Immature natural killer cell (primary cell): ENCODE measurements around the gene DLST. TPM values are rescaled to one million over a fixed set of nuclear protein-coding genes. Genes with fewer than 3 reads are reported as not detected.

ENCODE experiments used
- DNase-seq, 3 donors: peaks; one replicate each; pipeline ENCODE4 v3.0.0; 2022; ENCODE audit warnings: mixed read lengths in 1 of 3
- H3K27ac Mint-ChIP-seq, 6 donors: one replicate each; pipeline ENCODE4 v1.8.0; 2020; ENCODE audit warnings: mixed read lengths in 6 of 6, mild to moderate bottlenecking in 5 of 6, inconsistent platforms in 4 of 6, moderate library complexity in 3 of 6
- H3K27me3 Mint-ChIP-seq, 3 donors: one replicate each; pipeline ENCODE4 v1.8.0; 2020 to 2021; ENCODE audit warnings: low read depth in 3 of 3, mild to moderate bottlenecking in 3 of 3, mixed read lengths in 3 of 3, moderate library complexity in 3 of 3, inconsistent platforms in 1 of 3
- H3K36me3 Mint-ChIP-seq, 3 donors: one replicate each; pipeline ENCODE4 v1.8.0; 2020; ENCODE audit warnings: mixed read lengths in 3 of 3, inconsistent platforms in 2 of 3, mild to moderate bottlenecking in 2 of 3
- H3K4me1 Mint-ChIP-seq, 2 donors: one replicate each; pipeline ENCODE4 v1.8.0; 2020; ENCODE audit warnings: inconsistent platforms in 2 of 2, mild to moderate bottlenecking in 2 of 2, mixed read lengths in 2 of 2, moderate library complexity in 1 of 2
- H3K4me3 Mint-ChIP-seq, 5 donors: one replicate each; pipeline ENCODE4 v1.8.0; 2020; ENCODE audit warnings: mild to moderate bottlenecking in 5 of 5, mixed read lengths in 5 of 5, inconsistent platforms in 3 of 5, moderate library complexity in 3 of 5
- H3K9me3 Mint-ChIP-seq, 6 donors: one replicate each; pipeline ENCODE4 v1.8.0; 2020; ENCODE audit warnings: mild to moderate bottlenecking in 6 of 6, mixed read lengths in 6 of 6, inconsistent platforms in 4 of 6, moderate library complexity in 3 of 6
- polyA plus RNA-seq, 3 donors: library from polyadenylated mRNA; unstranded; fragments of 300-500 nt; fragmentation: Illumina TruSeq; gene quantifications; one replicate each; pipeline ENCODE4 v1.2.3, GENCODE V29; 2021

The DLST gene
- polyA plus RNA-seq, 3 donors from 2014 or later: 7.7 to 13.1 (median 9.0) TPM

GRCh38 chr14:74948228-74949175, 66.8 kb downstream of the DLST start:
- Mint-ChIP-seq H3K4me3 (no peak overlapping the region), H3K27me3 (peaks cover 0 to 7% (median 5%) of the 10 kb centered on the region in 3 donors), H3K4me1 (peaks cover 6 to 12% of the 10 kb centered on the region in 2 donors), H3K36me3 (no peaks in the 10 kb centered on the region), H3K9me3 (no peaks in the 10 kb centered on the region), H3K27ac (peak overlapping the region in 1 of 6 donors; percentile 7)
- no peak for DNase-seq

- Mint-ChIP-seq H3K9me3 (no peaks in the 10 kb centered on the region), H3K4me3 (no peak overlapping the region), H3K27ac (no peak overlapping the region), H3K4me1 (peaks cover 6 to 8% of the 10 kb centered on the region in 2 donors), H3K36me3 (no peaks in the 10 kb centered on the region), H3K27me3 (peaks cover 0 to 7% (median 5%) of the 10 kb centered on the region in 3 donors)
- no peak for DNase-seq
Measured at GRCh38 chr14:74949191-74949601, 67.5 kb downstream of the DLST start.

- no peak overlapping the region for H3K4me3 Mint-ChIP-seq
- peaks cover 2 to 9% (median 5%) of the 10 kb centered on the region in 3 donors for H3K27me3 Mint-ChIP-seq
- peaks cover 7 to 8% of the 10 kb centered on the region in 2 donors for H3K4me1 Mint-ChIP-seq
- peak overlapping the region in 1 of 6 donors; percentile 13 for H3K27ac Mint-ChIP-seq
- H3K36me3 Mint-ChIP-seq: no peaks in the 10 kb centered on the region
- no peaks in the 10 kb centered on the region for H3K9me3 Mint-ChIP-seq
- DNase-seq: no peak
Measured at GRCh38 chr14:74949859-74950573, 68.3 kb downstream of the DLST start.

- peaks cover 8% of the 10 kb centered on the region in 2 donors for H3K4me1 Mint-ChIP-seq
- no peaks in the 10 kb centered on the region for H3K9me3 Mint-ChIP-seq
- no peaks in the 10 kb centered on the region for H3K36me3 Mint-ChIP-seq
- no peak overlapping the region for H3K27ac Mint-ChIP-seq
- peaks cover 3 to 9% (median 5%) of the 10 kb centered on the region in 3 donors for H3K27me3 Mint-ChIP-seq
- no peak for DNase-seq
- H3K4me3 Mint-ChIP-seq: no peak overlapping the region
Measured at GRCh38 chr14:74950795-74951442, 69.2 kb downstream of the DLST start.

GRCh38 chr14:74951443-74952179, 69.9 kb downstream of the DLST start:
- Mint-ChIP-seq H3K27me3 (peaks cover 3 to 8% (median 5%) of the 10 kb centered on the region in 3 donors), H3K27ac (no peak overlapping the region), H3K36me3 (no peaks in the 10 kb centered on the region), H3K4me3 (no peak overlapping the region), H3K4me1 (peaks cover 7% of the 10 kb centered on the region in 2 donors), H3K9me3 (no peaks in the 10 kb centered on the region)
- DNase-seq: no peak

- Mint-ChIP-seq H3K9me3 (no peaks in the 10 kb centered on the region), H3K27me3 (peaks cover 3 to 9% (median 5%) of the 10 kb centered on the region in 3 donors), H3K4me1 (peaks cover 6% of the 10 kb centered on the region in 2 donors), H3K36me3 (no peaks in the 10 kb centered on the region), H3K27ac (no peak overlapping the region), H3K4me3 (no peak overlapping the region)
- no peak for DNase-seq
Measured at GRCh38 chr14:74952180-74952665, 70.5 kb downstream of the DLST start.

- H3K27me3 Mint-ChIP-seq: peaks cover 3 to 9% (median 4%) of the 10 kb centered on the region in 3 donors
- DNase-seq: no peak
- H3K4me3 Mint-ChIP-seq: no peak overlapping the region
- no peaks in the 10 kb centered on the region for H3K36me3 Mint-ChIP-seq
- H3K9me3 Mint-ChIP-seq: no peaks in the 10 kb centered on the region
- H3K27ac Mint-ChIP-seq: no peak overlapping the region
- H3K4me1 Mint-ChIP-seq: peaks cover 6% of the 10 kb centered on the region in 2 donors
Measured at GRCh38 chr14:74952697-74953484, 71.2 kb downstream of the DLST start.

Other genes with a start within 250 kb of the DLST start
- gene AREL1, start 168.8 kb upstream of the DLST start, polyA plus RNA-seq: 10 to 100 TPM; 11.9 to 30.6 (median 14.0) TPM
- gene FCF1, start 168.8 kb upstream of the DLST start, polyA plus RNA-seq: 10 to 100 TPM; 25.9 to 34.2 (median 31.8) TPM
- 10 to 100 TPM in 1 of 3 donors, 1 to 10 TPM in 2; 3.8 to 17.2 (median 4.8) TPM for gene YLPM1, start 118.6 kb upstream of the DLST start, polyA plus RNA-seq
- 1 to 10 TPM in 1 of 3 donors, not detected in 2; 1.7 TPM for gene PROX2, start 5.8 kb upstream of the DLST start, polyA plus RNA-seq
- 1 to 10 TPM in 1 of 3 donors, under 1 TPM in 1, not detected in 1; 0.34 to 1.3 TPM for gene RPS6KL1, start 41.3 kb downstream of the DLST start, polyA plus RNA-seq
- gene PGF, start 73.7 kb downstream of the DLST start, polyA plus RNA-seq: under 1 TPM in 2 of 3 donors, not detected in 1; 0.06 to 0.07 TPM
- gene EIF2B2, start 121.0 kb downstream of the DLST start, polyA plus RNA-seq: 10 to 100 TPM; 32.6 to 64.5 (median 57.4) TPM
- gene MLH3, start 169.6 kb downstream of the DLST start, polyA plus RNA-seq: 10 to 100 TPM in 1 of 3 donors, 1 to 10 TPM in 1, under 1 TPM in 1; 0.38 to 12.9 (median 6.3) TPM
- gene ACYP1, start 182.1 kb downstream of the DLST start, polyA plus RNA-seq: 10 to 100 TPM; 14.1 to 19.6 (median 15.4) TPM
- under 1 TPM in 1 of 3 donors, not detected in 2; 0.58 TPM for gene ZC2HC1C, start 187.7 kb downstream of the DLST start, polyA plus RNA-seq
- gene NEK9, start 245.1 kb downstream of the DLST start, polyA plus RNA-seq: 10 to 100 TPM; 10.4 to 15.2 (median 12.4) TPM